Activated effector memory CD4-positive, alpha-beta T cell treated with anti-CD3 and anti-CD28 coated beads, Interleukin-2, amount 50 U/mL, for 16 hours (primary cell): Measurements from ENCODE around the gene PROP1.
"Not testable (repeated sequence)": the region's sequence is repeated elsewhere in the genome, so short reads cannot be mapped to it uniquely, and the experiment has no call there.

Source experiments
- DNase-seq: peaks from one replicate; pipeline ENCODE4 v3.0.0-alpha.2; 2020

Gene PROP1

DNA sequence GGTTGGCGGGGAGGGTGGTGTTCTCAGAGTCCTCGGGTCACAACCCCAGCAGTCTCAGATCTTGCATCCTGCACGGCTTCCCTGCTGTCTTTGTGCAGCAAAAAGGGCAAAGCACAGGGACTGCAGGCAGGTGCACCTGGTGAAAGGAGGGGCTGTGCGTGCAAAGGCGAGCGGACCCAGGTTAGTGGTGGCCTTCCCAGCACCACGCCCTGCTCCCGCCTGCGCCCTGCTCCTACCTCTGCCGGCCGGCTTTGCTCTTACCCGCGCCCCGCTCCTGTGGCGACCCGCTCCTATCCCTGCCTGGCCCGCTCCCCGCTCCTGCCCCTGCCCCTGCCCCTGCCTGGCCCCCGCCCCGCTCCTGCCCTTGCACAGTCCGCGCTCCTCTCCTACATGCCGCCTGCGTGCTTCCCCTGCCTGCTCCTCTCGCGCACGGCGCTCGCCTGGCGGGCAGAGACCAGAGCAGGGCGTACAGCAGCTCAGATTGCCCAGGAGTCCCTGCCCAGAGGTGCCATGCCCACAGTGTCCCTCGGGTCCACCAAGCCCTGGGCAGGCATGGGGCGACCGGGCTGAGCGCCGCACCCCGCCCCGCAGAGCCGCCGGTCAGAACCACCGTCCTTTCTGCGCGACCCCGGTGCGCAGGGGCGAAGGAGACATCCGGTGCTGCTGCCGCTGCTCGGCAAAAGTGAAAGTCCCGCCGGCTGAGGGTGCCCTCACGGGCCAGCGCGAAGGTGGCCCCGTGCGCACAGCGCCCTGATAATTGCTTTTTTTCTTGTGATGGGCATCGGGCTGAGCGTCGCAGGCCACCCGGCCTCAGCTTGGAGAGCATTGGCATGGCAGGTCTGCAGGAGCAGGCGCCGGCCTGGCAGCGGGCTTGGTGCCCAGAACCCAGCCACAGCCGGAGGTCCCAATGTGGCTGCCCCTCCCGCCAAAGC, 52.0 kb downstream of the PROP1 start:
- peak; percentile 79 for DNase-seq

- DNase-seq = not testable (repeated sequence)
Observed at GRCh38 chr5:177942896-177943295, 53.1 kb downstream of the PROP1 start.
